HG03135 (cell line): ENCODE measurements around the gene MARCHF4.

ENCODE experiments used
- ATAC-seq: cut with Tn5 transposase; IDR thresholded peaks from one replicate; pipeline ENCODE4 v1.9.1; 2021; ENCODE audit warnings: mild to moderate bottlenecking, moderate library complexity; ENCODE audit not compliant: unreplicated experiment

Gene MARCHF4

GRCh38 chr2:216351172-216351925 is 20.9 kb downstream of the MARCHF4 start:
- ATAC-seq, result no peak

- ATAC-seq, result no peak
Observed at GRCh38 chr2:216350214-216350791, 22.0 kb downstream of the MARCHF4 start.

GRCh38 chr2:216349366-216349765 is 22.9 kb downstream of the MARCHF4 start:
- no peak for ATAC-seq

- no peak for ATAC-seq
Observed at GRCh38 chr2:216348756-216349308, 23.5 kb downstream of the MARCHF4 start.

GRCh38 chr2:216346781-216347180 is 25.5 kb downstream of the MARCHF4 start:
- no peak for ATAC-seq

GRCh38 chr2:216345846-216346245 is 26.4 kb downstream of the MARCHF4 start:
- ATAC-seq, result no peak

GRCh38 chr2:216344950-216345300 is 27.4 kb downstream of the MARCHF4 start:
- no peak for ATAC-seq

- ATAC-seq, result no peak
Observed at GRCh38 chr2:216344206-216344949, 27.9 kb downstream of the MARCHF4 start.

GRCh38 chr2:216343221-216343980 is 28.9 kb downstream of the MARCHF4 start:
- ATAC-seq, result no peak

GRCh38 chr2:216341121-216341520 is 31.2 kb downstream of the MARCHF4 start:
- ATAC-seq, result no peak

- ATAC-seq, result no peak
Observed at GRCh38 chr2:216340280-216340631, 32.0 kb downstream of the MARCHF4 start.

- no peak for ATAC-seq
Observed at GRCh38 chr2:216339456-216340279, 32.6 kb downstream of the MARCHF4 start.

GRCh38 chr2:216335252-216335651 is 37.0 kb downstream of the MARCHF4 start:
- ATAC-seq, result no peak

- ATAC-seq, result no peak
Observed at GRCh38 chr2:216328347-216328746, 43.9 kb downstream of the MARCHF4 start.

GRCh38 chr2:216327447-216327935 is 44.8 kb downstream of the MARCHF4 start:
- no peak for ATAC-seq
